Psoas muscle (tissue), 8 donors: ENCODE data around the gene RYR2. TPM values are rescaled to one million over a fixed set of nuclear protein-coding genes. Genes with fewer than 3 reads are reported as not detected.

Experiments
- ATAC-seq, 4 donors: fragments of 200-7000 bp; cut with Tn5 transposase; one replicate each; pipeline ENCODE4 v1.9.1; 2020; ENCODE audit warnings: moderate library complexity in 3 of 4, mild to moderate bottlenecking in 2 of 4
- DNase-seq, 2 donors: peaks; one replicate each; pipeline ENCODE4 v3.0.0-alpha.2; 2020
- H3K27ac ChIP-seq: fragments of 200-600 bp; one replicate; pipeline ENCODE4 v1.8.0; 2022
- H3K27me3 ChIP-seq, 3 donors: fragments of 200-600 bp in 1 of 3; one replicate each; pipeline versions ENCODE4 v1.6.1 to v1.8.0; 2013 to 2022; ENCODE audit warnings: low read length in 2 of 3, mild to moderate bottlenecking in 2 of 3, moderate library complexity in 1 of 3; ENCODE audit not compliant: insufficient read depth in 3 of 3
- H3K36me3 ChIP-seq, 2 donors: fragments of 200-600 bp in 1 of 2; one replicate each; pipeline versions ENCODE4 v1.6.1 to v1.8.0; 2013 to 2022; ENCODE audit warnings: low read depth in 1 of 2, mild to moderate bottlenecking in 1 of 2, moderate library complexity in 1 of 2; ENCODE audit not compliant: insufficient read depth in 1 of 2
- H3K4me1 ChIP-seq: fragments of 200-600 bp; one replicate; pipeline ENCODE4 v1.8.0; 2022
- H3K4me3 ChIP-seq: fragments of 200-600 bp; one replicate; pipeline ENCODE4 v1.8.0; 2022; ENCODE audit warnings: mild to moderate bottlenecking
- H3K9me3 ChIP-seq: fragments of 200-600 bp; one replicate; pipeline ENCODE4 v1.8.0; 2022
- WGBS, 3 donors: extraction: QIAGEN DNeasy Blood & Tissue Kit; methylation state at CpG; one replicate each; pipeline versions ENCODE4 v1.1.6 to v1.1.7; 2013; 5-methylcytosine and 5-hydroxymethylcytosine counted together
- intact Hi-C, 2 donors: fragments of 100-400 bp; cut with DNase I; formaldehyde crosslinking; loops; one replicate each; pipeline versions ENCODE4 v1.11.0 to v1.14.2; 2022
- polyA plus RNA-seq, 3 donors: library from polyadenylated mRNA; stranded (reverse); fragments of 200-250 nt; gene quantifications; one replicate each; pipeline ENCODE4 v1.2.3, GENCODE V29; 2013
- total RNA-seq, 4 donors: library from RNA; stranded (reverse); fragmentation: NEBNext Ultra II Directional in 2 of 4; extraction: Animal tissue kit (Norgen Biotek cat#: 25700) in 2 of 4; gene quantifications; one replicate each; pipeline versions ENCODE4 v1.2.1 to v1.2.4, GENCODE V29; 2021 to 2023
- TF ChIP-seq, protein P1 (sequence below): fragments of 200-600 bp; IDR thresholded peaks from one replicate; pipeline ENCODE4 v1.8.0; 2022; ENCODE audit warnings: antibody characterized with exemption
- donor health status: healthy with polysubstance abuse.
- donor health status: DM: no; HTN: no; CAD: no; lungs with moderate emphysema.
- donor health status: Bipolar disorder and iron deficiency.
- donor health status: healthy.
- donor health status: DM: yes; HTN: yes; CAD: no.
- donor health status: DM: no; HTN: no; CAD: no.
- donor health status: DM: no; HTN: no; CAD: no.
- donor health status: DM: yes; HTN: yes; CAD: no.

The RYR2 gene
- total and polyA plus RNA-seq, 7 donors = 0.06 to 0.48 (median 0.25) TPM

DNA sequence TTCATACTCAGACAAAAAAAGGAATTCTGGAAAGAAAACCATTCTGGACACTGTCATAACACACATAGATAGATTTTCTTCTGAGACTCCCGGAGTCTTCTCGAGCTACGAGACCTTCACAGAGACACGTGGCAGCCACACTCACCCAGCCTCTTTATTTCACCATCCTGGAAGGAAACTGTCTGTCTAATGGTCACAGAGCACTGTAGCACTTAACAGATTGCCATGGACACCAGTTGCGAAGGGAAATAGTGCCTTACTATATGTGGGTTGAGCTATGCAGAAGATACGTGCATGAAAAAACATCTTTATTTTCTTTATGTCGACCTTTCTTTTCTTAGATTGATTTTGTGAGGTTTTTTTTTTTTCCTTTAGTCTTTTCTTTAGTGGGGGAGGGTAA is 790.9 kb downstream of the RYR2 start:
- Histone ChIP-seq H3K9me3 (no peaks in the 10 kb centered on the region), H3K27me3 (no peaks in the 10 kb centered on the region), H3K4me3 (no peak overlapping the region), H3K27ac (no peak overlapping the region), H3K4me1 (no peaks in the 10 kb centered on the region), H3K36me3 (no peaks in the 10 kb centered on the region)
- 59 to 64% (median 61%) methylated on average over 7 of the region's 7 CpGs for WGBS, 3 donors
- DNase-seq = no peak
- intact Hi-C loops = no loop called here
- ATAC-seq = no peak
- TF ChIP-seq, protein P1, sequence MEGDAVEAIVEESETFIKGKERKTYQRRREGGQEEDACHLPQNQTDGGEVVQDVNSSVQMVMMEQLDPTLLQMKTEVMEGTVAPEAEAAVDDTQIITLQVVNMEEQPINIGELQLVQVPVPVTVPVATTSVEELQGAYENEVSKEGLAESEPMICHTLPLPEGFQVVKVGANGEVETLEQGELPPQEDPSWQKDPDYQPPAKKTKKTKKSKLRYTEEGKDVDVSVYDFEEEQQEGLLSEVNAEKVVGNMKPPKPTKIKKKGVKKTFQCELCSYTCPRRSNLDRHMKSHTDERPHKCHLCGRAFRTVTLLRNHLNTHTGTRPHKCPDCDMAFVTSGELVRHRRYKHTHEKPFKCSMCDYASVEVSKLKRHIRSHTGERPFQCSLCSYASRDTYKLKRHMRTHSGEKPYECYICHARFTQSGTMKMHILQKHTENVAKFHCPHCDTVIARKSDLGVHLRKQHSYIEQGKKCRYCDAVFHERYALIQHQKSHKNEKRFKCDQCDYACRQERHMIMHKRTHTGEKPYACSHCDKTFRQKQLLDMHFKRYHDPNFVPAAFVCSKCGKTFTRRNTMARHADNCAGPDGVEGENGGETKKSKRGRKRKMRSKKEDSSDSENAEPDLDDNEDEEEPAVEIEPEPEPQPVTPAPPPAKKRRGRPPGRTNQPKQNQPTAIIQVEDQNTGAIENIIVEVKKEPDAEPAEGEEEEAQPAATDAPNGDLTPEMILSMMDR = no peak

DNA sequence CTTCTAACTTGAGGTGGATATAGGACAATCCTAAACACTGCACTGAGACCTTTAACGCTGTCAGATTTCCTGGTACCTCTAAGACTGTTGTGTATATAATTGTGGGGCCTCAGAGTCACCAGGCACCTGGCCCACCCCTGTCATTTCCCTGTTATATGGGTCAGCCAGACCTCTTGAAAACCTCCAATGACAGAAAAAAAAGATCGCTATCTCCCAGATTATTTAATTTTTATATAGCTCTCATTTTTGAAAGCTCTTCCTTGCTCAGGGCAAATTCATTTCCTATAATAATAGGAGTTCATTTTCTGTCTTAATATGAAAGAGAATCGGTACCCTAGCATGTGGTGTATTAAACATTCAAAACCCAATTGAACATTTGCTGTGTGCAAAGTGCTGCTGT is 792.1 kb downstream of the RYR2 start:
- intact Hi-C loops = no loop called here
- no peaks in the 10 kb centered on the region for H3K4me1 ChIP-seq
- H3K27me3 ChIP-seq = no peaks in the 10 kb centered on the region
- no peaks in the 10 kb centered on the region for H3K36me3 ChIP-seq
- TF ChIP-seq, protein P1 = no peak
- ATAC-seq (no peak), DNase-seq (no peak)
- WGBS, 3 donors = 81 to 85% (median 81%) methylated on average over 3 of the region's 3 CpGs
- H3K27ac ChIP-seq = no peak overlapping the region
- no peak overlapping the region for H3K4me3 ChIP-seq
- H3K9me3 ChIP-seq = no peaks in the 10 kb centered on the region

DNA sequence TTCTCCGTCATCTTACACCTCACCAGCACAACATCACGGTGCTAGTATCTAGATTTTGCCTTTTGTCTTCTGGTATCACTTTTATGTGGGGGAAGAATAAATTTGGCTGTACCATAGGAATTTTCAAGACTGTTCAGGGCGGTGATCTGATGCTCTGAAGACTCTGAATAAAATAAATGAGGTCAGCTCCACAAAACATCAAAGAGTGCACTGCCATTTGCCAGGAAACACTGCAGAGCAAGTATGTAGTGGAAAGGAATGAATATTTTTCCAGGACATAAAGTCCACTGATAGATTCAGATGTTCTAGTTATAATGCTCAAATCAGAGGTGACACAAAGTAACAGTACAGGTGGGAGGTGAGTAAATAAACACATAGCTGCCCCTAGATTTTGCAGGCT is 792.5 kb downstream of the RYR2 start:
- no peaks in the 10 kb centered on the region for H3K4me1 ChIP-seq
- no peak overlapping the region for H3K27ac ChIP-seq
- TF ChIP-seq, protein P1 = no peak
- H3K36me3 ChIP-seq = no peaks in the 10 kb centered on the region
- intact Hi-C loops = no loop called here
- no peaks in the 10 kb centered on the region for H3K27me3 ChIP-seq
- 71 to 74% (median 74%) methylated on average over 3 of the region's 3 CpGs for WGBS, 3 donors
- no peak for DNase-seq
- no peak overlapping the region for H3K4me3 ChIP-seq
- ATAC-seq = no peak
- no peaks in the 10 kb centered on the region for H3K9me3 ChIP-seq

DNA sequence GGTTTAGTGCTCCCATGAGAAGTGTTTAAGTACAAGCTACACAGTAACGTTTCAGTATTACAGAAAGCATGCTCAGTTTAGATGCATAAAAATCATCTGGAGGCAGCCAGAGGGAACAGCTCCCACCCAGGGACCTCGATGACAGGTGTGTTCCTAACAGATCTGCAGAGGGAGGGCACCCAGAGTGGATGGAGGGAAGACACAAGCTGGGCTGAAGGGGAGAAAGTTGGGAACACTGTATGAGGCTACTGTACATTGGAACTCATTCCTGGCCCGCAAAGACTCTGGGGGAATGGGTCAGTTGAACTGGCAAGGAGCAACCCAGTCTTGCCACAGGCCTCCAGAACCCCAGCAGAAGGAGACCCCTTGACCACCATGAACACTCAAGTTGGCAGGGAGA is 796.3 kb downstream of the RYR2 start:
- Histone ChIP-seq H3K27me3 (no peaks in the 10 kb centered on the region), H3K36me3 (no peaks in the 10 kb centered on the region), H3K4me3 (no peak overlapping the region), H3K9me3 (no peaks in the 10 kb centered on the region), H3K27ac (no peak overlapping the region), H3K4me1 (no peaks in the 10 kb centered on the region)
- intact Hi-C loops = no loop called here
- ATAC-seq (no peak), DNase-seq (no peak)
- WGBS, 3 donors = 40 to 42% (median 41%) methylated on average over 3 of the region's 3 CpGs
- TF ChIP-seq, protein P1 = no peak

DNA sequence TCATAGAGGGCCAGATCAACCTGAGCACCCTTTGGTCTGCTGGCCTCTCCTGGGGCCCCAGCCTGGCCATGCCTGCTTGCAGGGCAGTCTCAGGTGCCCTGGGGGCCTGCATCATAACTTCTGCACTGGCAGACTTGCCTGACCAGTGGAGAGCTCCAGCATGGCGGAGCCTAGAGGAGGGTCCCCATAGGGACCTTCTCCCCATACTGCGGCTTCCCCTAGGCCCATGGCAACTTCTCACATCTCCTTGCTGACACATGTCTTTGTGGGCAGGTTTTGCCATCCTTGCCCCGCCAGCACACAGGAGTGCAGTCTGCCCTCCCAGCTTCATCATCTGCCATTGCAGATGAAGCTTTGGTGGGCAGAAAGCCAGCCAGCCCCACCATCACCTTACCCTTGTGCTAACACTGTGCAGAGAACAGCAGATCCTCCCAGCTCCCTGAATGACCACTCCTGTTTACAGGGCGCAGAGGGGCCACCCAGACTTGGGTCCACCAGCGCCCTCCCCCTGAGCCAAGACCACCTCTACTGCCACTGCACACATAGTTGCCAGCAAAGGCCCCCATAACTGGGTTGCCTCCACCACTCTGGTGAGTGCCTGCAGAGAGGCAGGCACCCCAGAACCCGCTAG is 797.0 kb downstream of the RYR2 start:
- H3K36me3 ChIP-seq = no peaks in the 10 kb centered on the region
- 90 to 93% (median 93%) methylated on average over 6 of the region's 6 CpGs for WGBS, 3 donors
- H3K27ac ChIP-seq = no peak overlapping the region
- DNase-seq = no peak
- intact Hi-C loops = no loop called here
- TF ChIP-seq, protein P1 = no peak
- no peaks in the 10 kb centered on the region for H3K27me3 ChIP-seq
- no peak for ATAC-seq
- no peaks in the 10 kb centered on the region for H3K9me3 ChIP-seq
- no peaks in the 10 kb centered on the region for H3K4me1 ChIP-seq
- no peak overlapping the region for H3K4me3 ChIP-seq
